Smooth muscle cell (in vitro differentiated cells): ENCODE results near the gene ATP2A2. TPM values are rescaled to one million over a fixed set of nuclear protein-coding genes. Genes with fewer than 3 reads are reported as not detected.

Experiments
- DNase-seq: peaks from one replicate; lab custom pipeline; 2025; ENCODE audit not compliant: unreplicated experiment; lab: John Stamatoyannopoulos, UW
- H2AFZ ChIP-seq: fragments of 200-600 bp; sonication (generic); 2 replicates; pipeline ENCODE4 v1.6.0; 2016; ENCODE audit warnings: antibody characterized with exemption, low read depth, mild to moderate bottlenecking
- H3F3A ChIP-seq: fragments of 200-600 bp; sonication (generic); 2 replicates; pipeline ENCODE4 v1.6.0; 2017; ENCODE audit warnings: antibody characterized with exemption, low read depth
- H3K27ac ChIP-seq: fragments of 200-600 bp; sonication (generic); 2 replicates; pipeline ENCODE4 v1.5.1; 2016; ENCODE audit warnings: low read depth, mild to moderate bottlenecking
- H3K27me3 ChIP-seq: fragments of 200-600 bp; sonication (generic); 2 replicates; pipeline ENCODE4 v1.6.1; 2016; ENCODE audit warnings: low read depth, mild to moderate bottlenecking
- H3K36me3 ChIP-seq: fragments of 200-600 bp; sonication (generic); 2 replicates; pipeline ENCODE4 v1.5.1; 2016; ENCODE audit warnings: low read depth
- H3K4me1 ChIP-seq: fragments of 200-600 bp; sonication (generic); 2 replicates; pipeline ENCODE4 v1.5.1; 2016; ENCODE audit warnings: low read depth
- H3K4me2 ChIP-seq: fragments of 200-600 bp; sonication (generic); 2 replicates; pipeline ENCODE4 v1.6.0; 2016; ENCODE audit warnings: mild to moderate bottlenecking
- H3K4me3 ChIP-seq: fragments of 200-600 bp; sonication (generic); 2 replicates; pipeline ENCODE4 v1.5.1; 2016; ENCODE audit warnings: mild to moderate bottlenecking
- H3K79me2 ChIP-seq: fragments of 200-600 bp; sonication (generic); 2 replicates; pipeline ENCODE4 v1.6.0; 2016; ENCODE audit warnings: low read depth, mild to moderate bottlenecking
- H3K9ac ChIP-seq: fragments of 200-600 bp; sonication (generic); 2 replicates; pipeline ENCODE4 v1.6.0; 2016; ENCODE audit warnings: low read depth
- H3K9me3 ChIP-seq: fragments of 200-600 bp; sonication (generic); replicated peaks from 2 replicates; pipeline ENCODE4 v1.5.1; 2016; ENCODE audit warnings: low read depth
- H4K20me1 ChIP-seq: fragments of 200-600 bp; sonication (generic); 2 replicates; pipeline ENCODE4 v1.6.0; 2016; ENCODE audit warnings: low read depth
- WGBS: methylation state at CpG from one replicate; pipeline ENCODE4 v1.1.7; 2016; ENCODE audit warnings: low lambda C conversion rate; 5-methylcytosine and 5-hydroxymethylcytosine counted together
- polyA plus RNA-seq: library from polyadenylated mRNA; unstranded; fragments of >200 nt; fragmentation: Nextera tagmentation; extraction: Ambion mirVana; gene quantifications from 2 replicates; pipeline ENCODE4 v1.2.1, GENCODE V29; 2016
- total RNA-seq: library from RNA; depleted of rRNA; stranded (reverse); fragments of >200 nt; gene quantifications from 2 replicates; pipeline ENCODE4 v1.2.3, GENCODE V29; 2014
- TF ChIP-seq, protein P1 (sequence below): fragments of 200-600 bp; sonication (generic); IDR thresholded peaks from 2 replicates; pipeline ENCODE4 v1.5.1; 2017; ENCODE audit warnings: borderline replicate concordance, mild to moderate bottlenecking, antibody characterized with exemption; ENCODE audit not compliant: insufficient read depth, poor library complexity, severe bottlenecking

Gene ATP2A2
- total and polyA plus RNA-seq, 2 experiments from 2014 or later, result 47.6 to 104 TPM

DNA sequence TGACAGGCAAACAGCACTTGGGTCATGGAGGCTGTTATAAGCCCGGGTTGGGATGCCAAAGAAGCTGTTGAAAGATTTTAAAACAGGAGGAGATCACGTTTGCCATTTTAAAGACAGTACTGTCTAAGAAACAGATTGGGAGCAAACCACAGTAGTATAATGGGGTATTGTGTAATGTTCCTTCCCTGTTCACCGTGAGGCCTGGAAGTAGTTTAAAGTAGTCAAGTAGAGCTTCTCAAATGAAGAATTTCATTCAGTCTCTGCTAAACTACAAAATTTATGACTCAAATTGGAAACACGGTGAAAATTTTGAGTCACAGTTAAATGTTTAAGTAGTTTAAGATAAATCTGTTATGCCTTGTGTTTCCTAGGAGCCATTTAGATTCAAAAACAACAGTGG lies 35.8 kb downstream of the ATP2A2 start:
- Histone ChIP-seq H3K4me2 (peak overlapping the region; percentile 28), H3F3A (peaks cover 17% of the 10 kb centered on the region), H3K4me1 (peaks cover 8% of the 10 kb centered on the region), H3K36me3 (no peaks in the 10 kb centered on the region), H3K79me2 (peaks cover 93% of the 10 kb centered on the region), H2AFZ (no peak overlapping the region), H3K4me3 (no peak overlapping the region), H3K27ac (peak overlapping the region; percentile 96), H3K9ac (peak overlapping the region; percentile 62), H3K27me3 (no peaks in the 10 kb centered on the region), H3K9me3 (no peaks in the 10 kb centered on the region), H4K20me1 (peaks cover 83% of the 10 kb centered on the region)
- TF ChIP-seq, protein P1, sequence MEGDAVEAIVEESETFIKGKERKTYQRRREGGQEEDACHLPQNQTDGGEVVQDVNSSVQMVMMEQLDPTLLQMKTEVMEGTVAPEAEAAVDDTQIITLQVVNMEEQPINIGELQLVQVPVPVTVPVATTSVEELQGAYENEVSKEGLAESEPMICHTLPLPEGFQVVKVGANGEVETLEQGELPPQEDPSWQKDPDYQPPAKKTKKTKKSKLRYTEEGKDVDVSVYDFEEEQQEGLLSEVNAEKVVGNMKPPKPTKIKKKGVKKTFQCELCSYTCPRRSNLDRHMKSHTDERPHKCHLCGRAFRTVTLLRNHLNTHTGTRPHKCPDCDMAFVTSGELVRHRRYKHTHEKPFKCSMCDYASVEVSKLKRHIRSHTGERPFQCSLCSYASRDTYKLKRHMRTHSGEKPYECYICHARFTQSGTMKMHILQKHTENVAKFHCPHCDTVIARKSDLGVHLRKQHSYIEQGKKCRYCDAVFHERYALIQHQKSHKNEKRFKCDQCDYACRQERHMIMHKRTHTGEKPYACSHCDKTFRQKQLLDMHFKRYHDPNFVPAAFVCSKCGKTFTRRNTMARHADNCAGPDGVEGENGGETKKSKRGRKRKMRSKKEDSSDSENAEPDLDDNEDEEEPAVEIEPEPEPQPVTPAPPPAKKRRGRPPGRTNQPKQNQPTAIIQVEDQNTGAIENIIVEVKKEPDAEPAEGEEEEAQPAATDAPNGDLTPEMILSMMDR, result no peak
- 23% methylated on average over 4 of the region's 4 CpGs for WGBS
- DNase-seq, result no peak

- H3K4me1 ChIP-seq, result peaks cover 8% of the 10 kb centered on the region
- no peak overlapping the region for H3K4me2 ChIP-seq
- H3K9ac ChIP-seq, result peak overlapping the region; percentile 62
- H2AFZ ChIP-seq, result no peak overlapping the region
- WGBS, result 84% methylated on average over 2 of the region's 2 CpGs
- no peaks in the 10 kb centered on the region for H3K27me3 ChIP-seq
- no peaks in the 10 kb centered on the region for H3K36me3 ChIP-seq
- TF ChIP-seq, protein P1, result no peak
- H3K79me2 ChIP-seq, result peaks cover 93% of the 10 kb centered on the region
- no peak for DNase-seq
- H3F3A ChIP-seq, result peaks cover 17% of the 10 kb centered on the region
- no peak overlapping the region for H3K4me3 ChIP-seq
- no peaks in the 10 kb centered on the region for H3K9me3 ChIP-seq
- peak overlapping the region; percentile 96 for H3K27ac ChIP-seq
- peaks cover 89% of the 10 kb centered on the region for H4K20me1 ChIP-seq
Measured at GRCh38 chr12:110317911-110318310, 36.9 kb downstream of the ATP2A2 start.

GRCh38 chr12:110320550-110320949 lies 39.5 kb downstream of the ATP2A2 start:
- WGBS, result 98% methylated on average over 3 of the region's 3 CpGs
- Histone ChIP-seq H3K27ac (no peak overlapping the region), H3K4me1 (peaks cover 8% of the 10 kb centered on the region), H3K79me2 (peaks cover 85% of the 10 kb centered on the region), H3K36me3 (no peaks in the 10 kb centered on the region), H3K9ac (no peak overlapping the region), H2AFZ (no peak overlapping the region), H3K4me2 (no peak overlapping the region), H3K4me3 (no peak overlapping the region), H3F3A (peaks cover 13% of the 10 kb centered on the region), H3K9me3 (no peaks in the 10 kb centered on the region), H4K20me1 (peaks cover 95% of the 10 kb centered on the region), H3K27me3 (no peaks in the 10 kb centered on the region)
- no peak for DNase-seq
- TF ChIP-seq, protein P1, result no peak

DNA sequence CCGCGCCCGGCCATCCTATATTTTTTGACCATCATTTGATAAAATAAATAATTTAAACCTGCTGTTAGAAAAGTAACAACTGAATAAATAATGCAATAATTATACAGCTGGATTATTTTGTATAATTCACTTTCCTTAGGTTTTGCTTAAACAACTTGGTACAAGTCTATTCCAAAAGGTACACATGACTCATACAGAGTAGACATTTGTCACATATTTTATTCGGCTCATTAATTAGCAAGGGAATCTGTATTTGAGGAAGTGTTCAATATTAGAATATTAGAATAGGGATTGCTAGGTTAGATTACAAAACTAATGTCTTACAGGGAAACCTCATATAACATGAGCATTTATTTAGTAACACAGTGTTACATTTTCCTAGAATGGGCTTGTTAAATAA lies 48.7 kb downstream of the ATP2A2 start:
- Histone ChIP-seq H3K79me2 (peaks cover 57% of the 10 kb centered on the region), H2AFZ (no peak overlapping the region), H3K9ac (no peak overlapping the region), H3K36me3 (peaks cover 31% of the 10 kb centered on the region), H3K4me1 (no peaks in the 10 kb centered on the region), H3K4me2 (no peak overlapping the region), H3K27ac (no peak overlapping the region), H3K27me3 (no peaks in the 10 kb centered on the region), H3K4me3 (no peak overlapping the region), H3F3A (peaks cover 6% of the 10 kb centered on the region), H4K20me1 (peaks cover 69% of the 10 kb centered on the region), H3K9me3 (no peaks in the 10 kb centered on the region)
- TF ChIP-seq, protein P1, result no peak
- no peak for DNase-seq
- WGBS, result over 99% methylated on average over 4 of the region's 4 CpGs
